ENCODE measurements around the gene KATNBL1. TPM values are rescaled to one million over a fixed set of nuclear protein-coding genes. Genes with fewer than 3 reads are reported as not detected.

The KATNBL1 gene
- total and polyA plus RNA-seq, 4 donors = 6.4 to 26.2 (median 22.0) TPM

DNA sequence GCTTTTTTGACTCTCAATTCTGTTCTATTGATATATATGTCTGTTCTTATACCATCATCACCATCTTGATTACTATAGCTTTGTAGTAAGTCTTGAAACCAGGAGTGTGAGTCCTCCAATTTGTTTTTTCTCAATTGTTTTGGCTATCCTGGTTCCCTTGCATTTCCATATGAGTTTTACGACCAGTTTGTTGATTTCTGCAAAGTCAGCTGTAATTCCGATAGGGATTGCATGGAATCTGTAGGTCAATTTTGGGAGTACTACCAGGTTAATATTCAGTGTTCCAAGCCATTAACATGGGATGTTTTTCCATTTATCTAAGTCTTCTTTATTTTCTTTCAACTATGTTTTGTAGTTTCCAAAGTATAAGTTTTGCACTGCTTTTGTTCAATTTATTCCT lies 81.0 kb downstream of the KATNBL1 start:
- Histone ChIP-seq H3K9ac (ENCODE audit: low read depth in 1 of 2, low read length in 2 of 2) (no peak overlapping the region), H3K4me3 (ENCODE audit: low read depth in 1 of 3, low read length in 3 of 3) (no peak overlapping the region), H3K27me3 (ENCODE audit: control insufficient read depth in 4 of 4, insufficient read depth in 4 of 4, low read length in 3 of 4) (no peaks in the 10 kb centered on the region), H3K36me3 (ENCODE audit: control insufficient read depth in 4 of 4, insufficient read depth in 3 of 4, low read depth in 1 of 4, low read length in 3 of 4) (no peaks in the 10 kb centered on the region), H3K27ac (ENCODE audit: low read depth in 1 of 2, low read length in 2 of 2) (no peak overlapping the region), H3K9me3 (ENCODE audit: control insufficient read depth in 4 of 4, low read length in 3 of 4) (no peaks in the 10 kb centered on the region), H3K4me1 (ENCODE audit: control insufficient read depth in 4 of 4, insufficient read depth in 4 of 4, low read length in 3 of 4) (no peaks in the 10 kb centered on the region)
- WGBS = 48% methylated on average over 2 of the region's 2 CpGs
- DNase-seq (ENCODE audit: low spot score) = no peak
- TF ChIP-seq EGR1 (IDR thresholded peaks at IDR 0.05; ENCODE audit: low read depth in 2 of 2) (no peak), YY1 (IDR thresholded peaks at IDR 0.05) (no peak), JUND (IDR thresholded peaks at IDR 0.05) (no peak), RAD21 (IDR thresholded peaks at IDR 0.05) (no peak), NR2F2 (IDR thresholded peaks at IDR 0.05) (no peak)
- TF ChIP-seq, protein P1, sequence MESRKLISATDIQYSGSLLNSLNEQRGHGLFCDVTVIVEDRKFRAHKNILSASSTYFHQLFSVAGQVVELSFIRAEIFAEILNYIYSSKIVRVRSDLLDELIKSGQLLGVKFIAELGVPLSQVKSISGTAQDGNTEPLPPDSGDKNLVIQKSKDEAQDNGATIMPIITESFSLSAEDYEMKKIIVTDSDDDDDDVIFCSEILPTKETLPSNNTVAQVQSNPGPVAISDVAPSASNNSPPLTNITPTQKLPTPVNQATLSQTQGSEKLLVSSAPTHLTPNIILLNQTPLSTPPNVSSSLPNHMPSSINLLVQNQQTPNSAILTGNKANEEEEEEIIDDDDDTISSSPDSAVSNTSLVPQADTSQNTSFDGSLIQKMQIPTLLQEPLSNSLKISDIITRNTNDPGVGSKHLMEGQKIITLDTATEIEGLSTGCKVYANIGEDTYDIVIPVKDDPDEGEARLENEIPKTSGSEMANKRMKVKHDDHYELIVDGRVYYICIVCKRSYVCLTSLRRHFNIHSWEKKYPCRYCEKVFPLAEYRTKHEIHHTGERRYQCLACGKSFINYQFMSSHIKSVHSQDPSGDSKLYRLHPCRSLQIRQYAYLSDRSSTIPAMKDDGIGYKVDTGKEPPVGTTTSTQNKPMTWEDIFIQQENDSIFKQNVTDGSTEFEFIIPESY (IDR thresholded peaks at IDR 0.05) = no peak
- TF ChIP-seq, protein P2, sequence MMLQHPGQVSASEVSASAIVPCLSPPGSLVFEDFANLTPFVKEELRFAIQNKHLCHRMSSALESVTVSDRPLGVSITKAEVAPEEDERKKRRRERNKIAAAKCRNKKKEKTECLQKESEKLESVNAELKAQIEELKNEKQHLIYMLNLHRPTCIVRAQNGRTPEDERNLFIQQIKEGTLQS (IDR thresholded peaks at IDR 0.05) = no peak

DNA sequence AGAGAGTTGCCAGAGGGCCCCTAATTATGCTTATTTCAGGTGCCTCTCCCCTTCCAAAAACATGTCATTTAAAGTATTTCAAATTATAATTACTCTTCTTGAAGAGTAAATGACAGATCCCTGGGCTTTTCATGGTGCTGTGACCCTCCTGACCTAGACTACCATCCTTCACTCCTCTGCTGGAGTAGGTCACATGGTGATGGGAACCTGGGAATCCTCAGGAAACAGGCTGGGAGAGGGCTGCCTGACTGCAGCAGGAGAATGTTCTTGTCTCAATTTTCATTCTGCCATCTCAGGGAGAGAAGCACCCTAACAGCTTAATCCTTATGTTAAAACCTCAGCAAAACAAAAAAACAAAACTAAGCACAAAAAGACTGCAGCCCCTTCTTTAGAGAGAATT lies 83.4 kb downstream of the KATNBL1 start:
- H3K9ac ChIP-seq (ENCODE audit: low read depth in 1 of 2, low read length in 2 of 2) = no peak overlapping the region
- TF ChIP-seq, protein P3, sequence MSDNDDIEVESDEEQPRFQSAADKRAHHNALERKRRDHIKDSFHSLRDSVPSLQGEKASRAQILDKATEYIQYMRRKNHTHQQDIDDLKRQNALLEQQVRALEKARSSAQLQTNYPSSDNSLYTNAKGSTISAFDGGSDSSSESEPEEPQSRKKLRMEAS (IDR thresholded peaks at IDR 0.05) = no peak
- TF ChIP-seq RXRA (IDR thresholded peaks at IDR 0.05) (no peak), TAF1 (conservative IDR thresholded peaks at IDR 0.05) (no peak), FOXA2 (IDR thresholded peaks at IDR 0.05) (no peak), HNF4G (IDR thresholded peaks at IDR 0.05) (no peak), HNF4A (conservative IDR thresholded peaks at IDR 0.05) (no peak), GABPA (IDR thresholded peaks at IDR 0.05 in 1 of 2, conservative IDR thresholded peaks at IDR 0.05 in 1 of 2) (no peak), RAD21 (IDR thresholded peaks at IDR 0.05) (no peak)
- TF ChIP-seq, protein P1 (IDR thresholded peaks at IDR 0.05) = no peak
- TF ChIP-seq, protein P2 (IDR thresholded peaks at IDR 0.05) = no peak
- TF ChIP-seq, protein P4, sequence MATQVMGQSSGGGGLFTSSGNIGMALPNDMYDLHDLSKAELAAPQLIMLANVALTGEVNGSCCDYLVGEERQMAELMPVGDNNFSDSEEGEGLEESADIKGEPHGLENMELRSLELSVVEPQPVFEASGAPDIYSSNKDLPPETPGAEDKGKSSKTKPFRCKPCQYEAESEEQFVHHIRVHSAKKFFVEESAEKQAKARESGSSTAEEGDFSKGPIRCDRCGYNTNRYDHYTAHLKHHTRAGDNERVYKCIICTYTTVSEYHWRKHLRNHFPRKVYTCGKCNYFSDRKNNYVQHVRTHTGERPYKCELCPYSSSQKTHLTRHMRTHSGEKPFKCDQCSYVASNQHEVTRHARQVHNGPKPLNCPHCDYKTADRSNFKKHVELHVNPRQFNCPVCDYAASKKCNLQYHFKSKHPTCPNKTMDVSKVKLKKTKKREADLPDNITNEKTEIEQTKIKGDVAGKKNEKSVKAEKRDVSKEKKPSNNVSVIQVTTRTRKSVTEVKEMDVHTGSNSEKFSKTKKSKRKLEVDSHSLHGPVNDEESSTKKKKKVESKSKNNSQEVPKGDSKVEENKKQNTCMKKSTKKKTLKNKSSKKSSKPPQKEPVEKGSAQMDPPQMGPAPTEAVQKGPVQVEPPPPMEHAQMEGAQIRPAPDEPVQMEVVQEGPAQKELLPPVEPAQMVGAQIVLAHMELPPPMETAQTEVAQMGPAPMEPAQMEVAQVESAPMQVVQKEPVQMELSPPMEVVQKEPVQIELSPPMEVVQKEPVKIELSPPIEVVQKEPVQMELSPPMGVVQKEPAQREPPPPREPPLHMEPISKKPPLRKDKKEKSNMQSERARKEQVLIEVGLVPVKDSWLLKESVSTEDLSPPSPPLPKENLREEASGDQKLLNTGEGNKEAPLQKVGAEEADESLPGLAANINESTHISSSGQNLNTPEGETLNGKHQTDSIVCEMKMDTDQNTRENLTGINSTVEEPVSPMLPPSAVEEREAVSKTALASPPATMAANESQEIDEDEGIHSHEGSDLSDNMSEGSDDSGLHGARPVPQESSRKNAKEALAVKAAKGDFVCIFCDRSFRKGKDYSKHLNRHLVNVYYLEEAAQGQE (IDR thresholded peaks at IDR 0.05) = no peak
- TF ChIP-seq, protein P5, sequence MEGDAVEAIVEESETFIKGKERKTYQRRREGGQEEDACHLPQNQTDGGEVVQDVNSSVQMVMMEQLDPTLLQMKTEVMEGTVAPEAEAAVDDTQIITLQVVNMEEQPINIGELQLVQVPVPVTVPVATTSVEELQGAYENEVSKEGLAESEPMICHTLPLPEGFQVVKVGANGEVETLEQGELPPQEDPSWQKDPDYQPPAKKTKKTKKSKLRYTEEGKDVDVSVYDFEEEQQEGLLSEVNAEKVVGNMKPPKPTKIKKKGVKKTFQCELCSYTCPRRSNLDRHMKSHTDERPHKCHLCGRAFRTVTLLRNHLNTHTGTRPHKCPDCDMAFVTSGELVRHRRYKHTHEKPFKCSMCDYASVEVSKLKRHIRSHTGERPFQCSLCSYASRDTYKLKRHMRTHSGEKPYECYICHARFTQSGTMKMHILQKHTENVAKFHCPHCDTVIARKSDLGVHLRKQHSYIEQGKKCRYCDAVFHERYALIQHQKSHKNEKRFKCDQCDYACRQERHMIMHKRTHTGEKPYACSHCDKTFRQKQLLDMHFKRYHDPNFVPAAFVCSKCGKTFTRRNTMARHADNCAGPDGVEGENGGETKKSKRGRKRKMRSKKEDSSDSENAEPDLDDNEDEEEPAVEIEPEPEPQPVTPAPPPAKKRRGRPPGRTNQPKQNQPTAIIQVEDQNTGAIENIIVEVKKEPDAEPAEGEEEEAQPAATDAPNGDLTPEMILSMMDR (IDR thresholded peaks at IDR 0.05; ENCODE audit: low read depth, low read length, missing input control) = no peak
- no peaks in the 10 kb centered on the region for H3K27me3 ChIP-seq (ENCODE audit: control insufficient read depth in 4 of 4, insufficient read depth in 4 of 4, low read length in 3 of 4)
- no peak for DNase-seq (ENCODE audit: low spot score)
- no peaks in the 10 kb centered on the region for H3K9me3 ChIP-seq (ENCODE audit: control insufficient read depth in 4 of 4, low read length in 3 of 4)
- no peak overlapping the region for H3K27ac ChIP-seq (ENCODE audit: low read depth in 1 of 2, low read length in 2 of 2)
- no peak overlapping the region for H3K4me3 ChIP-seq (ENCODE audit: low read depth in 1 of 3, low read length in 3 of 3)
- H3K36me3 ChIP-seq (ENCODE audit: control insufficient read depth in 4 of 4, insufficient read depth in 3 of 4, low read depth in 1 of 4, low read length in 3 of 4) = no peaks in the 10 kb centered on the region
- H3K4me1 ChIP-seq (ENCODE audit: control insufficient read depth in 4 of 4, insufficient read depth in 4 of 4, low read length in 3 of 4) = no peaks in the 10 kb centered on the region
